GM18520 (cell line): ENCODE results near the gene RPS2.
"Not testable (repeated sequence)": the region's sequence is repeated elsewhere in the genome, so short reads cannot be mapped to it uniquely, and the experiment has no call there.

Source experiments
- ATAC-seq: cut with Tn5 transposase; IDR thresholded peaks from one replicate; pipeline ENCODE4 v1.9.1; 2021; ENCODE audit not compliant: unreplicated experiment

Gene RPS2

DNA sequence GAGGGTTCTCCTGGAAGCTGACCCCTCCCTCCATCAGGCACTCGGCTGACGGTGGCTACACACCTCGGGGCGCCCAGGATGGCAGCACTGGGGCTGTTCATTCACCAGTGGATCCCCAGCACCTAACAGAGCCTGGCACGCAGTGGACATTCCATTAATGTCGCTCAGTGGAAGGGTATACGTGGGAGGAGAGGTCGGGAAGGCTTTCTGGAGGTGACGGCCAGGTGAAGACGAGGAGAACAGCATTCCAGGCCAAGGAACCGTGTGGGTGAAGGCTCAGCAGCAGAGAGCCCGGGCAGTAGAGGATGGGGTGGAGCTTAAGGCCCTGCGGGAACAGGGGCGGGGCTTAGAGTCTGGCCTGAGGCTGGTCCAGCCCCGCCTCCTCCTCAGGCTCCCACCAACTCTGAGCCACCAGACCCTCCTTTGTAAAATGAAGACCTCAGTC lies 43.9 kb downstream of the RPS2 start:
- no peak for ATAC-seq

DNA sequence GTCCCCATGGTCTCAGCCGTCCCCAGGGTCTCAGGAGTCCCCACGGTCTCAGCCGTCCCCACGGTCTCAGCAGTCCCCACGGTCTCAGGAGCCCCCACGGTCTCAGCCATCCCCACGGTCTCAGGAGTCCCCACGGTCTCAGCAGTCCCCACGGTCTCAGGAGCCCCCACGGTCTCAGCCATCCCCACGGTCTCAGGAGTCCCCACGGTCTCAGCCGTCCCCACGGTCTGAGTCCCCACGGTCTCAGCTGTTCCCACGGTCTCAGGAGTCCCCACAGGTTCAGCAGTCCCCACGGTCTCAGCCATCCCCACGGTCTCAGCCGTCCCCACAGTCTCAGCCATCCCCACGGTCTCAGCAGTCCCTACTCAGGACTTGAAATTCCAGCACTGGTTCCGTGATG lies 44.5 kb downstream of the RPS2 start:
- not testable (repeated sequence) for ATAC-seq

DNA sequence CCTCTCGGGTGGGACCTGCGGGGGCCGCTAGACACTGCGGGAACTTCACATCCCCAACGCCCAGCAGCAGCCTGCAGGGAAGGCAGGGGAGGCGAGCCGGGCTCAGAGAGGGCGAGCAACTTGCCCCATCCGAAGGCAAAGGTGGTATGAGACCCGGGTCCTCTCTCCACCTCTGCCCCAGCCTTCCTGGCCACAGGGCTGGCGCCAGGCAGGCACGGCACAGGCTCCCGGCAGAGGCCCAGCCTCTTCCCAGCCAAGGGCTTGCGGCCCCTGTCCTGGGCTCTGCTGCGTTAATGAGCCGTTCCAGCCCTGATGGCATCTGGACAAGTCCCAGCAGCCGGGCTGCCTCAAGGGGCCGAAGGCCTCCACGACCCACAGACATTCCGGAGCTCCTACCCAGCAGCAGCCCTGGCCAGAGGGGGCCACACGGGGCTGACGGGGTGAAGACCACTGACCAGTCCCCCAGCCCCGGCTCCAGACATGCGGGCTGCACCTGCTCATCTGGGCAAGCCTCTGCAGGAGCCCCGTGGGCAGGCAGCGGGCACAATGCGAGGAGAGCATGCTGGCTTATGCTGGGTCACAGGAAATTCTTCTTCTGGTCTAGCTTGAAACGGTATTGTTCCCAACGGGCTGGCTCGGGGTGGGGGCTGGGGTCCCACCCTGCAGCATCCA lies 45.2 kb downstream of the RPS2 start:
- ATAC-seq = no peak

DNA sequence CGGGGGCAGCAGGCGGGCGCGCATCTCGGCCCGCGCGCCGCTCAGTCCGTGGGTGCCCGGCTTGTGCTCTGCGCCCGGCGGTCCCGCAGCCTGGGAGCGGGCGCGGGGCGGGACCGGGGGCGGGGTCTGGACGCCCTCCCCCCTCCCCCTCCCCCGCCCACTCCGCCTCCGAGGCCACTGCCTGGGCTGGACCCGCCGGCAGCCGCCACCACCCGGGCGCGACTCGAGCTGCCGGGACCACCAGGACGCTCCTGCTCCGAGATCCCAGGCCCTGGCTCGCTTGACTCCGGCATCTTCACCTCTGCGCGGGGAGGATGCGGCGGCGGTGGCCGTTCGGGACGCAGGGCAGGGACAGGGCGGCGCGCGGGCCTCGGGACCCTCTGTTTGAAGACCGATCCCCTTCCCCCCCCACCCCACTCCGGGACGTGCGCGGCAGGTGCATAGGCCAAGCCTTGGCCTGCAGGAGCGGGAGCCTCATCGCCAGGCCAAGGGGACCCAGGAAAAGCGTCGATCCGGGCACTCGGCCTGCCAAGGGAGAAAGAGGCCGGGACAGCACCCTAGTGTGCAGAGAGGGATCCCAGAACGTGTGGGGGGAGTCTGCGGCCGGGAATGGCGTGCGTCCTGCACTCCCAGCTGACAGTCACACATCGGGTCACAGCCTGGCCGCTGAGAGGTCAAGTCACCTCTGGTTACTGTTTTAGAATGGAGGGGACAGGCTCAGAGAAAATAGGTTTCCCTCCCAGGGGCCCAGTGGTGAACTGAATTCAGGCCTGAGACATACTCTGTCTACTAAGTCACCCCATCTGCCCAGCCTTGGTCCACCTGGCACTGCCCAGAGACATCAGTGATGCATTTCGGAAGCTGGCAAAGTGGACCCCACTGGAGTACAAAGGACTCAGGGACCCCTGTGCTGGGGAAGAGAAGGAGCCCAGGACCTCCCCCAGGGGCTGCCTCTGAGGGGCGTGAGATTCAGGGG lies 46.0 kb downstream of the RPS2 start, which contains the start of gene HS3ST6:
HS3ST6 (minus strand) TSS at position 65 of the 976 bp plus-strand sequence. CDS start 92 bp downstream, outside the sequence.
- no peak for ATAC-seq

DNA sequence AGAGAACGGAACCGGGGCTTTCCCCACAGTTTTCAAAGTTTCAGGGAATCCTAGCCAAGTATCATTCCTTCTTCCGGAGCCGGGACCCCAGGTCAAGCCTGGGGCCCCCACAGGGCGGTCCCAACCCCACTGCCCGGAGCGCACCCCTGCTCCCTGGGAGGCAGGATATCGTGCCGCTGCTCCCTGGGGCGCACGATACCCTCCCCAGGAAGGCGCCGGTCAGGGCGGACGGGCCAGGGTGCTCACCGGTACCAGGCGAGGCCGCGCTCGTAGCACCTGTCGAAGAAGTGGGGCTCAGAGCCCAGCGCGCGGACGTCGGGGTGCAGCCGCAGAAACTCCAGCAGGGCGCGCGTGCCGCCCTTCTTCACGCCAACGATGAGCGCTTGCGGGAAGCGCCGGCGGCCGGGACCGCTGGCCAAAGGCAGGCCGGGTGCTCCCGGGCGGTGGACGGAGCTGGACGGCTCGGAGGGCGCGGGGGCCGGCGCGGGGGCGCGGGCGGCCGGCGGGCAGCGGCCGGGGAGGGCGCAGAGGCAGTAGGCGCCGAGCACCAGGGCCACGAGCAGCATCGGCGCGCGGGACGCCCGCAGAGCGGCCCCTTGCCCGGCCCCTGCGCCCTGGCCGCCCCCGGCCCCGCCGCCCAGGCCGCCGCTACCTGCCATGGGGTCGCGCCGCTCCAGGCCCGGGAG lies 46.8 kb downstream of the RPS2 start:
- ATAC-seq = no peak

DNA sequence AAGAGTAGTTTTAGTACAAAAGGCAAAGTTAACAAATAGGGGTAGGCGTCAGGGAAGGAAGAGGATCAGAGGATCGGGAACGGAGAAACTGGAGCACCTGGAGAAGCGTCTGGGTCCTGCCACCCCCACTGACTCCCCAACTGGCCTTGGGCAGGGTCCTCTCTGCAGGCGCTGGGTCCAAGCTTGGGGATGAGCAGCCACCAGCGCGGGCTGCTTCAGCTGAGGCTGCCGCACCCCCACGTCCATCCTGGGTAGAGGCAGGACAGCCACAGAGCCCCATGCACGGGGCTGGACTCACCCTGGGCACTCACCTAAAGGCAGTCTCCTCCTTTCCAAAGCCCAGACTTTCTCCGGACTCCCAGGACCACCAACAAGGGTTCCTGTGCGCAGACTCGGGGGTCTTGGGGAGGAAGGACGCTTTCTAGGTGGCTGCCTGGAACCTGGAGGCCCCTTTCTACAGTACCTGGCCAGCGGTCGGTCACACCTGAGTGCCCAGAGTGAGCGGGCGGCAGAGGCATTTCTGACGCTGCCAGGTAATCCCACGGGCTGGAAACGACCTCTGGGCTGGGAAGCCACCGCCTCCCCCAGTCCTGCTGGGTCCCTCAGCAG lies 47.5 kb downstream of the RPS2 start:
- no peak for ATAC-seq

DNA sequence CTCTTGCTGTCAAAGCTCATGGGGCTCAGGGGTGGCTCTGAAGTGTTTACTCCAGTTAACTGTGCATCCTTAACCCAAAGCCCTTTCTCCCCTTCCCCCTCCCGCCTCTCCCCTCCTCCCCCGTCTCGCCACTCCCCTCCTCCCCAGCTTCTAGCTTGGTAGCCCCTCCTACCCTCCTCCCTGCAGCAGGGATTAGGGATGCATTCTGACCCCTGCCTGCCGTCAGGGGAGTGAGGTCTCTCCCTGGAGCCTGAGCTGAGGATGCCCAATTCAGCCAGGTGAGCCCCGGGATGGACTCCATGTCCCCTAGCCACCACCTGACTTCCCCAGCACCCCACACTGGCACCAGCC lies 48.0 kb downstream of the RPS2 start:
- ATAC-seq = no peak

DNA sequence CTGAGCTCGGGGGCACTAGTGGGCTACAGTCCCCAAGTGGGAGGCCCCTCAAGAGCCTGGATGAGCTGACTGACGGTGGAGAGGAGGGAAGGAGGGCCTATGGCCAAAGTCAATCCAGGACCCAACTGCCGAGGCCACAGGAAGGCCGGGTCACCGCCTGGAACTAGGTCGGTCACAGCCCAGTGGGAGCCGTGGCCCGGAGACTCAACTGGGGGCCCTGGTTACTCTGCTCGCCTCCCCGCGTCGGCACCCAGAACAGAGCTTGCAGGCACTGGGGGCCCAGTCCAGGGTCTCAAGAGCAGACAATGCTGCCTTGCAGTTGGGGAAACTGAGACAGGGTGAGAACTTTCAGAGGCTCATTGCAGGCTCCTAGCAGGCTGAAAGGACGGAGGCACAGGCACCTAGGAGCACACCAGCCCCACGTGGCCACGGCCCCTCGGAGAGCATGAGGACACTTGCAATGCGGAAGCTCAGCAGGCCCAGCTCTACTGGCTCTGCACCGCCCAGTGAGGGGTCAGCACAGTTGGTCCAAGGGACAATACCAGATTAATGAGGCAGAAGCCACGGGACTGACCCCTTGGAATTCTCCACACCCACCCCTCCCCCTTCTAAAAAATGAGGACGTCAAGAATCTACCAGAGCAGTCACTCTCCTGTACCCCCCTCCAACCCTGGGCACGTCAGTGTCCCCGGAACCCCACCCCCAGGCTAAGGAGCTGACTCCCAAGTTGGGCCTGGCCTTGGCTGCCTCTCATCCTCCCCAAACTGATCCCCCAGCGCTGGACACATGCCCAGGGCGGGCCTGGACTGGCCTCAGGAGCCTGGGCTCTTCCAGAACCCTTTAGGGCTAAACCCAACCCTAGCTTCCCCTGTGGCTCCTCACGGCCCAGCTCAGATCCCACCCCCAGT lies 48.6 kb downstream of the RPS2 start:
- ATAC-seq = no peak

DNA sequence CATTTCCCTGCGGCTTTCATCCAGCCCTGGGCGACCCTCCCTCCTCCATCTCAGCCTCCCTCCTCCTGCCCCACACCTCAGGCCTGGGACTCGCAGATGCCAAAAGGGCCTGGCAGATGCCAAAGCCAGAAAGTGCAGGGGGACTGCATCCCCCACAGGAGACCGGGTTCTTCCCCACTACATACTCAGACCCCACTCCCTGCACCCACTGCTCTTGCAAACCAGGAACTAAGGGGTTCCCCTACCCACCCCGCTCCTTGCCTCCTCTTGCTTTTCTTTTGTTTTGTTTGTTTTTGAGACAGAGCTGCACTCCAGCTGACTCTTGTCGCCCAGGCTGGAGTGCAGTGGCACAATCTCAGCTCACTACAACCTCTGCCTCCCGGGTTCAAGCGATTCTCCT lies 49.6 kb downstream of the RPS2 start:
- ATAC-seq = no peak

DNA sequence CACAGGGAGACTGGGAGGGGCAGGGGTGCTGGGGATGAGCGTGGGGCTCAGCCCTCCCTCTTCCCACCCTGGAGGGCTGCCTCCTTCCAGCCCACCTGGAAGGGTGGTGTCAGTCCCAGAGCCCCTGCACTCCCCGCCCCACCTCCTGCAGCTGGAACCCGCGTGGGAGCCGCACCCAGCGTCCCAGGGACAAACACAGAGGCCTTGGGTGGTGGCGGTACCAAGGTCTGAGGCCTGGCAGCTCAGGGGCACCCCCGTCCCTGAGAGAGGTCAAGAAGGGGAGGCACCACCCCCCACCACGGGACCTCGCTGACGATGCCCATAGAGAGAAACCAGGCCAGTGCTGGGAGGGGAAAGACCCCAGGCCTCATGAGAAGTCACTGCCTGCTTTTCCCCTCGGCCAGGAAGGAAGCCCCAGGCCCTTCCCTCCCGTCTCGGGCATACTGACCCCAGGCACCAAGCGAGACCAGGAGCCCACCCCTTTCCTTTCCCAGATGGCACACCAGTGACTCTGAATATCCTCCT lies 50.5 kb downstream of the RPS2 start:
- ATAC-seq = no peak

DNA sequence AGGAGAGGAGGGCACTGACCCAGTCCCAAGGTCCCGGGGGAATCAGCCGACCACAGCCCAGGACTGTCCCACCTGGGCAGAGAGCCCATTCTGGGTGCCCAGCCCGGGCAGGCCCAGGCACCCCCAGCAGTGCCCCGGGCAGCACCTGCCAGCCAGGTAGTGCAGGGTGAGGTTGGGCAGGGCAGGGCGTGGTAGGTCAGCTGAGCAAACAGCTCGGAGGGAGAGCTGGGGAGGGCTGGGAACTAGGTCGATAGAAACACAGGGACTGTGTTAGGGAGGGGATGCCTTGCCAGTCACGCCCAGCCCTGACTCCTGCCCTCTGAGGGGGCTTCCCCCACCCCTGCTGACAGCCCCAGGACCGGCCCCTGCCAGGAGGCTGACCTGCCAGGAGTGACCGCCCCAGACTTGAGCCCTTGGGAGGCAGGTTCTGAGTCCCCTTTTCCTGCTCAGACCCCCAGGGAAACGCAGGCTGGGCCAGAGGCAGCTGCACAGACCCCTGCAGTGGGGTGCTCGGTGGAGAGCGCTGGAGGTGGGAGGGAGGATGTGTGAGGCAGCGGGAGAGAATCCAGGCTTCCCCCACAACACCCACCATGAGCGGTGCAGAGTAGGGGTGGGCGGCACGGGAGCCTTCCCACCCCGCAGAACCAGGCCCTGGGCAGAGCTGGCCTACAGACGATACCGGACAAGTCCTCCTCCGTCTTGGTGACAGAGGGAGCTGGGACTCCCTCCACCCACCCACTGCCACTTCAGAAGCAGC lies 51.1 kb downstream of the RPS2 start:
- no peak for ATAC-seq

DNA sequence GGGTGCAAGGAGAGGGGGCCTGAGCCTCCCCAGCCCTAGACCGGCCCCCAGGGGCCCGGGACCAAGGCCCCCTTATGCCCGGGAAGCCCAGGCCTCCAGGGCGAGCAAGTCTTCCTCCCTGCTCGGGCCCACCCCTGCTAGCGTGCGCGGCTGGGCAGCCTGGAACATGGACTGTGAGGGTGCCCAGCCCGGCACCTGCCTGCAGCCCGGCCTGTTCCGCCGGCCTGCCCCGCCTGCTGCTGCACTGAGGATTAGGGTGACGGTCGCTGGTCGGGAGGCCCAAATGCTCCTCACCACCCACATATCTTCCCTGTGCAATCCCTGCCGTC lies 52.4 kb downstream of the RPS2 start:
- no peak for ATAC-seq
